A549 (cell line): ENCODE results near the gene CYP2A6.

ENCODE experiments used
- HEYL ChIP-seq: fragments of 250-450 bp; sonication (Bioruptor Pico); IDR thresholded peaks from 2 replicates; pipeline ENCODE4 v1.8.0; 2021; ENCODE audit warnings: mild to moderate bottlenecking, moderate library complexity
- POLR2A ChIP-seq: IDR thresholded peaks from 2 replicates; pipeline ENCODE4 v1.6.1; 2012; ENCODE audit warnings: mild to moderate bottlenecking, low read length
- REST ChIP-seq: fragments of 200-600 bp; sonication (generic); IDR thresholded peaks from 2 replicates; pipeline ENCODE4 v1.6.1; 2016; ENCODE audit warnings: antibody characterized with exemption, mild to moderate bottlenecking, moderate library complexity
- TF ChIP-seq, protein P1 (sequence below): IDR thresholded peaks from 2 replicates; pipeline ENCODE4 v1.6.1; 2012

DNA sequence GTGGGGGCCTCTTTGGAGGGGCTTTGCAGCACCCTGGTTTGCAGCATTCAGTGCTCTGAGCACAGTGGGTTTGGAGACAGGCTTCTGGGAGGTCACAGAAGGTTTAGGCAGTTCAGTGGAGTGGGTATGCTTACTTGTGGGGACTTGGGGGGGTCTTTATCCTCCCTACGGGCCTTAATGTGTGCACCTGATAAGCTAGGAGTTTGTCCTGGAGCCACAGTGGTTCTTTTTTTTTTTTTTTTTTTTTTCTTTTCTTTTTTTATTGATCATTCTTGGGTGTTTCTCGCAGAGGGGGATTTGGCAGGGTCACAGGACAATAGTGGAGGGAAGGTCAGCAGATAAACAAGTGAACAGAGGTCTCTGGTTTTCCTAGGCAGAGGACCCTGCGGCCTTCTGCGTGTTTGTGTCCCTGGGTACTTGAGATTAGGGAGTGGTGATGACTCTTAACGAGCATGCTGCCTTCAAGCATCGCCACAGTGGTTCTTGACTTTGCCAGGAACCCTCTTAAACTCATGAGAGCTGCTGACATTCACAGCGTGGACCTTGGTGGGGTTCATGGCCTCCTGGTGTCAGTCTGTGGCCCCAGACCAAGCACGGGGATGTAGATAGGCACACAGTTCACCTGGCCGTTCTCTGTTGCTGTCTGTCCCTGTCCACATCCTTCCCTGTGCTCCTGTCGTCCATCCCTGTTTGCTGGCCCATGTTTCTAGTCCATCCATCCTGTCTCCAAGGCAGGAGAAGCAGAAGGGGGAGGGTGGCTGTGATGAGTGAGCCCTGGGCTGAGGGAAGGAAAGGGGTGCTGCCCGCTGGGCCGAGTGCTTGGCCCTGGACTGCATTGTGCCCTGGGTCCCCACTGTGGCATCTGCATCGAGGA lies 48.6 kb downstream of the CYP2A6 start:
- TF ChIP-seq POLR2A (no peak), REST (no peak), HEYL (CRISPR knock-in tag) (no peak)
- TF ChIP-seq, protein P1, sequence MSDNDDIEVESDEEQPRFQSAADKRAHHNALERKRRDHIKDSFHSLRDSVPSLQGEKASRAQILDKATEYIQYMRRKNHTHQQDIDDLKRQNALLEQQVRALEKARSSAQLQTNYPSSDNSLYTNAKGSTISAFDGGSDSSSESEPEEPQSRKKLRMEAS, result no peak
